NCI-H345 (cell line): ENCODE measurements around the gene CACNG3.
"Not testable (repeated sequence)": the region's sequence is repeated elsewhere in the genome, so short reads cannot be mapped to it uniquely, and the experiment has no call there.

ENCODE experiments used
- DNase-seq: peaks from one replicate; lab custom pipeline; 2025; lab: John Stamatoyannopoulos, UW

CACNG3 gene

DNA sequence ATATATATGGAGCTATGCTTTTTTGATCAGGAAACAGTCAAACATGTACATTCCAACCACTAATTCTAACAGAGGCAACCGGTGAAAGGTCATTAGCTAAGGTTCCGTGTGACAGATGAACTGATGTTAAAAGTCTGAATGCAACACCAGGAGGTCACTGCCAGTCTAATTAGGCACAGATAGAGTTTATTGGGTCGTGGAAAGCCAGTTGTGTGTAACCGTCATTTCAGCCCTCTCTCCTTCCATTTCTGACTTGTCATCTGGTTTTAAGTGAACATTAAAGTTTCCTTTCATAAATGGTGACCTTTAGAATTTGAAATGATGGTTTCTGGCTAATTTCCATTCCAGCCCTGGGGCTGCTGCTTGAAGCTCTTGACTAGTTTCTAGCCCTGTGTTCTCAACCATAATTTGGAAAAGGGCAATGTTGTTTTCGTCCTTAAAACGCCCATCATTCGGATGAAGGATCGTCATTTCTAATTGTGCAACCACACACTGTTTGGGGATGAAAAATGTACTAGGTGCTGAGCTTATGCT, 23.9 kb downstream of the CACNG3 start:
- no peak for DNase-seq

DNA sequence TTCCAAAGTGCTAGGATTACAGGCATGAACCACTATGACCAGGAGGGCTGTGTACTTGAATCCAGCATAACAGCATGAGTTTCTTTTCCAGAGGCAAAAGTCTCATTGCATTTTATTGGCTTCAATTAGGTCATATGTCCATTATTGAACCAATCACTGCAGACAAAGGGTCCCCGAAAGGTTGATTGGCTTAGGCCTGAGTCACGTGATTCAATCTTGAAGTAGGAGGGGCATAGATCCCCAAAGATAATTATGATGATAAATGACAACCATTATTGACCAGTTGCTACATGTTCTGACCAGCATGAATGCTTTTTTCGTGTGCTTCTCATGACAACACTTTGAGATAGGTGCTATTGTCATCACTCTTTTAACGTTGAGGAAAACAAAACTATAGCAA, 25.3 kb downstream of the CACNG3 start:
- DNase-seq = no peak

DNA sequence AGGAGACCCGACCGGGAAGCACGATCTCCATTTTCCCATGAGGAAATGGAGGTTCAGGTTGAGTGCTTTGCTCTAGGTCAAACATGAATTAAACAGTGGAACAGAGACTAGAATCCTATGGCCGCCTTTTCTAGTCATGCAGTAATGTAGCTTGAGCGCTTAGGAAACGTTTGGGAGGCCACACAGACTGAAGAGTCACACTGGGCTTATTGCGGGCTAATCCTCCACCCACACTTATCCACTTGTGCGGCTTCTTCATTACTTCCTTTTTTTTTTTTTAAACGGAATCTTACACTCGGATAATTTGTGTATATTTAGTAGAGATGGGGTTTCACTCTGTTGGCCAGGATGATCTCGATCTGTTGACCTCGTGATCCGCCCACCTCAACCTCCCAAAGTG, 26.0 kb downstream of the CACNG3 start:
- DNase-seq = no peak

DNA sequence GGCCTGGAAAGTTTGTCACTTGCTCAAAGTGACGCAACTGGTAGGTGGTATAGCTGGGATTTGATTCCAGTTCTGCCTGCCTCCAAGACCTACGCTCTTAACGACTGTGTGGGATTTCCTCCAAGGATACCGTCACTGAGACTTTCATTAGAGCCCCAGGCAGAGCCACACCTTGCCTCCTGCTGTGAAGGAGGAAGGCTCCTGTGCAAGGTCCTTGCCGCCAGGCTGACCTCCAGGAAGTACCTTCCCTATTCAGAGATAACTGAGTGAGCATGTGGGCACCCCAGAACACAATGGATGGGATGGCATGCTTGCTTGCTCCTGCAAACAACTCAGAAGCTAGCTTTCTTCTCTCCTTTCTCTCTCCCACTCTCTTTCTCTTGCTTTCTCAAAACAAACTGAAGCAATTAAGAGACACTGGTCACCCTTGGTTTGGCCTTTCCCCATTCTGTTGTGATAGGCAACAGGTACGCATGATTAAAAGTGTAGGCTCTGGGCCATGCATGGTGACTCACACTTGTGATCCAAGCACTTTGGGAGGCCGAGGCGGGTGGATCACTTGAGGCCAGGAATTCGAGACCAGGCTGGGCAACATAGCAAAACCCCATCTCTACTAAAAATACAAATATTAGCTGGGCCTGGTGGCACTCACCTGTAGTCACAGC, 30.7 kb downstream of the CACNG3 start:
- DNase-seq = no peak

DNA sequence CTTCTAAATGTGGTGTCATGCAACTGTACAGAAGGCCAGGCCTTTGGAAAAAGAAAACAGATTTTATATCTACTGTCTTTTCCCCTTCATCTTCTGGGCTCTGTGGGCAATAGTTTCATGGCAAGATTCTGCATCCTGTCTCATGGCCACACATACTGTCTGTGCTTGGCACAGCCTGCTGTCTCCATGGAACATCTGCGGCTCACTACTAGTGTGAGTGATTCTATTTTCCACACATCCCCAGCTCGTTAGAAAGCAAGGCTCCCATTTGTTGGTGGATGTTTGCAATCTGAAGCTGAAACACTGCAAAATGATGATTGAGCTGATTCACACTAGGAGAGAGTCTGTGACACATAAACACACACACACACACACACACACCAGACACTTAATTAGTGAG, 32.4 kb downstream of the CACNG3 start:
- no peak for DNase-seq

DNA sequence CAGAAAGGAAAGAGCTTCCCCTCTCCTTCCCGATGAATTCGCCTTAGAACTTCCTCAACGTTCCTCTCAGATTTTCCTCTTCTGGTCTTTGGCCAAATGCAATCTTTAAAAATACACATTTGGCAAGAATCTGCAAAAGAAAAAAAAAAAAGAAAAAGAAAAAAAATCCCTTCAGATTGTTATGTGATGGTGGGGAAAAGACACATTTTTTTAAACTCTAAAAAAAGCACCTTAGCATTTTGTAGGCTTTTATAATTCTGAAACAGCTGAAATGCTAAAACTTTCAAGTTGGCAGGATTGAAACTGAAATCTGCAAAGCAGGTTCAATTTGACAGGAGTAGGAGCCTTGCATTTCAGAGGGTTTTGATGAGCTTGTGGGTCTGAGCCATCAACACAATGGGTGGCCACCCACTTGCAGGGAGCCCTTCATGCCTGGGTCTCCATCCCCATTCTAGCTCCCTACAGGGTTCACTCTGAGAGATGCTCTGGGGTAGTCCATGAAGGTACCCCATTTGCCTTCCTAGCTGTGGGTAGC, 33.1 kb downstream of the CACNG3 start:
- no peak for DNase-seq

DNA sequence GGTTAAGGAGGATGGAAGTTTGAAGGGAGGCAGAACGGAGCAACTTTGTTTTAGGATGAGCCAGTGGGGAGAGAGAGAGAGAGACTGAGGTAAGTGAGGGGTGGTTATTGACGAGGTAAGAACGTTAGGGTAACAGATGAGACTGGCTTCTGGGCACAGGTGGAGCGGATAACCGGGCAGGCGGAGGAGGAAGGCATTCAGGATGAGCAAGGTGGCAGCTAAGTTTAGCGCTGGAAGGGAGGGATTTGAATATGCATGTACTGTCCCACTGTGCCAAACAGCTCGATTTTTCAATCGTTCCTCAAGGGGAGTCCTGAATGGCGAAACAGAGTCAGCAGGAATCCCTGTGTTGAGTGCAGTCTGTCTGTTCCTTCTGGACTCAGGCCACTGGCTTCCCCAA, 35.8 kb downstream of the CACNG3 start:
- DNase-seq = no peak

DNA sequence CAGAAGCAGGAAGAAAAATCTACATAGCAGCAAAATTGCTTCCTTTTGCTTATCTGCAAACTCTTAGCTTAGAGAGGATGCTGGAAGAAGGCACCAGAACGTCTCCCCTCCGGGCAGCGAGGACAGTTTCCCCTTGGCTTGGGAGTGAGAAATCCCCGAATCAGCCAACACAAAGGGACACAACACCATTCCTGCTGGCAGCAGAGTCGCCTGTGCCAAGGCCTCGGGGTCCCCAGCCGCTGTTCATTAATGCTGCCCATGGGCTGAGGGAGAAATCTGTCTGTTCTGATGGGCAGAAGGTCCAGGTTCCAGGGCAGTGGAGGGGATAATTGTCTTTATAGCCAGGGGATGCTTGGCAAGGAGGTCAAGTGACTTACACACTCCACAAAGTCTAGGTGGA, 38.0 kb downstream of the CACNG3 start:
- DNase-seq = no peak

DNA sequence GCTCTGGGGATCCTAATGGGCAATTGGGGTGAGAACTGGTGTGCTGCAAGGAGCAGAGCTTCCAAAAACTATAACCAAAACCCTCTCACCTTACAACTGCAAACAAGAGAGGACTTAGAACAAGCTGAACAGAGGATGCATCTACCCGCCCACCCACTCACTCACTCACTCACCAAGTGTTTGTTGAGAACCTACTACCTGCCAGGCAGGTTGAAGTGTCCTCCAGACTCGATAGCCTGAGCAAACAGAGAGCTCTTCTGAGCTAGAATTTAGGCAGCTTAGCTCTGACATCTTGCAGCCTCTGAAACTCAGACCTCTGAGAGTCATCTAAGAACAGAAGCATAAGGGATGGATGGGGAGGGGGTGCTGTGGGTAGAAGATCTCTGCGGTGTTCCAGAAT, 41.2 kb downstream of the CACNG3 start:
- DNase-seq = no peak

DNA sequence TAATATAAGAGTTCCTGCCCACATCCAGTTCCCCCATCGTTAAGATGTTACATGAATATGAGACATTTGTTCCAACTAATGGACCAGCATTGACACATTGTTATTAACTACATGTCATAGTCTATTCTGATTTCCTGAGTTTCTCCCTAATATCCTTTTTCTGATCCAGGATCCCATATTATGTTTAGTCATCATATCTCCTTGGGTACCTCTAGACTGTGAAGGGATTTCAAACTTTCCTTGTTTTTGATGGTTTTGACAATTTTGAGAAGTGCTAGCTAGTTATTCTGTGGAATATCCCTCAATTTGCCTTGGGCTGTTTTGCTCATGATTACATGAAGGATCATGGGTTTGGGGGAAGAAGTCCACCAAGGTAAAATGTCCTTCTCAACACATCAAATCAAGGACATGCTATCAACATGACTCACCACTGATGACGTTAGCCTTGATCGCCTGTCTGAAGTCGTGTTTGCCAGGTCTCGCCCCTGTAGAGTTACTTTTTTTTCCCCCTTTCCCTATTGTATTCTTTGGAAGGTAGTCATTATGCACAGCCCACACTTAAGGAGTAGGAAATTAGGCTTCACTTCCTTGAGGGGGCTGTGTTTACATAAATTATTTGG, 42.5 kb downstream of the CACNG3 start:
- DNase-seq = no peak

DNA sequence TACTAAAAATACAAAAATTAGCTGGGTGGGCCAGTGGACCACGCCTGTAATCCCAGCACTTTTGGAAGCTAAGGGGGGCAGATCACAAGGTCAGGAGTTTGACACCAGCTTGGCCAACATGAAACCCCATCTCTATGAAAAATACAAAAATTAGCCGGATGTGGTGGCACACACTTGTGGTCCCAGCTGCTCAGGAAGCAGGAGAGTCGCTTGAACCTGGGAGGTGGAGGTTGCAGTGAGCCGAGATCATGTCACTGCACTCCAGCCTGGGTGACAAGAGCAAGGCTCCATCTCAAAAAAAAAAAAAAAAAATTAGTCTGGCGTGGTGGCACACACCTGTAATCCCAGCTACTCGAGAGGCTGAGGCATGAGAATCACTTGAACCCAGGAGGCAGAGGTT, 44.6 kb downstream of the CACNG3 start:
- not testable (repeated sequence) for DNase-seq

DNA sequence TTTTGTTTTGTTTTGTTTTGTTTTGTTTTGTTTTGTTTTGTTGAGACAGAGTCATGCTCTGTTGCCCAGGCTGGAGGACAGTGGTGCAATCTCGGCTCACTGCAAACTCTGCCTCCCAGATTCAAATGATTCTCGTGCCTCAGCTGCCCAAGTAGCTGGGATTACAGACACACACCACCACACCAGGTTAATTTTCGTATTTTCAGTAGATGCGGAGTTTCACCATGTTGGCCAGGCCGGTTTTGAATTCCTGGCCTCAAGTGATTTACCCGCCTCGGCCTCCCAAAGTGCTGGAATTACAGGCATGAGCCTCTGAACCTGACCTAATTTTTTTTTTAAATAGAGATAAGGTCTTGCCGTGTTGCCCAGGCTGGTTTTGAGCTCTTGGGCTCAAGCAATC, 46.5 kb downstream of the CACNG3 start:
- DNase-seq = no peak

DNA sequence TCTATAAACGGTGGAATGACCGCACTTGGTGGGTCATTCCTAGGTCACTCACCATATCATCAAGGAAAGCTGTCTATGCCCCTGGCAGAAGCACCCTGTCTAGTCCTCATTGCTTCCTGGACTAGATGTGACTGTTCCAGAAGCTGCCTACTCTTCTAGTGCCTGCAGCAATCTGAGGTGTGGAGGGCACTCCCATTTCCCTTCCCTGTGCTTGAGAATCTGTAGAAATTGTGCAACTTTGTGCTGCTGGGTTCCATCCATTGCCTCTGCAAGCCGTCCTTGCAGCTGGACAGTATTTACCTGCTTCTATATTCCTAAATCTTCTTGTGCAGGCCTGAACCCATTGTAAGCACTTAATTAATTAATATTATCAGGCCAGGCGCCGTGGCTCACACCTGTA, 52.1 kb downstream of the CACNG3 start:
- DNase-seq = no peak

DNA sequence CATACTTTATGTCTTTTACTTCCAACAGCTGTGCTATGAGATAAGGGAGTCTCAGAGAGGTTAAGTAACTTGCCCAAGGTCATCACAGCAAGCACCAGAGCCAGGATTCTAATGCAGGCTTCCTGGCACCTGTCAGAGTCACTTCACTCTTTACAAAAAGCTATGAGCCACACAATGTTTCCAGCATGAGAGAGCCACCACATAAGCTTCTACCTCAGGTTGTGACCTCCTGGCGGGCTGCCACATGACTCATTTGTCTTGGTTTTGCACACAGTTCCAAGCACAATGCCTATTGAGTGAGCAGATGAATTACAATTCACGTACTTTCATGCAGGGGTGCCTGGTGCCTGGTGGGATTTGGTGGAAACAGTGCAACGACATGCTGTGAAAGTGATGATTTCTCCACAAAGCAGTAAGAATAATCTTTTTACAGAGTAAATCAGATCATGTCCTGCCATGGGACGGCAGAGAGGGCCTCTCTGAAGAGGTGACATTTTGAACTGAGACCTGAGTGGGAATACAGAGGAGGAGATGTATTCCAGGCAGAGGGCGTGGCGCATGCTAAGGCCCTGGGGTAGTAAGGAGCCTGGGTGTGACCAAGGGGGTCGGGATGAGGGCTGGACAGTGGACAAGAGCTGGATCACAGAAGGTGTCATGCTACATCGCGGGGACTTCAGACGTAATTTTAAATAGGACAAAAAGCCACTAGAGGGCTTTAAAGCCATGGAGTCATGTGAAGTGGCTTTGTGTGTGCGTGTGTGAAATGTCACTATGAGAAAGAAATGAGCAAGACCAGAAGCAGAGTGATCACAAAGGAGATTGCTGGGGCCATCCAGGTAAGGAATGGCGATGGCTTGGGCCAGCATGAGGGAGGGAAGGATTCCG, 53.4 kb downstream of the CACNG3 start:
- DNase-seq = peak; percentile 1

DNA sequence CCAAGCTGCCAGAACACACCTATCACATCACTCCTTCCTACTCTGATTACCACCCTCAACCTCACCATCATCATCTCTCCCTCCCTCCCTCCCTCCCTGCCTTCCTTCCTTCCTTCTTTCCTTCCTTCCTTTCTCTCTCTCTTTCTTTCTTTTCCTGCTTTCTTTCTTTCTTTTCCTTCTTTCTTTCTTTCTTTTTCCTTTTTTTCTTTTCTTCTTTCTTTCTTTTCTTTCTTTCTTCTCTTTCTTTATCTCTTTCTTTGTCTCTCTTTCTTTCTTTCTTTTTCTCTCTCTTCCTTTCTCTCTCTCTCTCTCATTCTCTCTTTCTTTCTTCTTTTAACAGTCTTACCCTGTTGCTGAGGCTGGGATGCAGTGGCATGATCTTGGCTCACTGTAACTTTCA, 59.2 kb downstream of the CACNG3 start:
- no peak for DNase-seq

DNA sequence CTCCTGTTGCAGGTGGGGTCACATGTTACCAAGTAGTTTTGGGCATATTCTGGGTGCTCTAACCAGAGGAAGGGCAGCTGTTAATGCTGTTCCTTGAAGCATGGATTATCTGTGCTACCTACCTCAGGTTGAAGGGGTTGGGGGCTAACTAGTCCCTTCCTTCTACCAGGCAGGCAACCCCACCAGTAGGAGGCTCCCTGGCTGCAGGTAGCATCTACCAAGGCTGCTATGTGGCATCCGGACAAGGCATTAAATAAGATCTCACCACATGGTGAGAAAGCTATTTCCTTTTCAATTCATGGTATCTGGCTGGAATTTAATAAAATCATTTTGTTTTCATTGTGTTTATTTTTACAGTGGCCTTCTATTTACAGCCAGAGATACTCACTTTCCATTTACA, 62.5 kb downstream of the CACNG3 start:
- no peak for DNase-seq

DNA sequence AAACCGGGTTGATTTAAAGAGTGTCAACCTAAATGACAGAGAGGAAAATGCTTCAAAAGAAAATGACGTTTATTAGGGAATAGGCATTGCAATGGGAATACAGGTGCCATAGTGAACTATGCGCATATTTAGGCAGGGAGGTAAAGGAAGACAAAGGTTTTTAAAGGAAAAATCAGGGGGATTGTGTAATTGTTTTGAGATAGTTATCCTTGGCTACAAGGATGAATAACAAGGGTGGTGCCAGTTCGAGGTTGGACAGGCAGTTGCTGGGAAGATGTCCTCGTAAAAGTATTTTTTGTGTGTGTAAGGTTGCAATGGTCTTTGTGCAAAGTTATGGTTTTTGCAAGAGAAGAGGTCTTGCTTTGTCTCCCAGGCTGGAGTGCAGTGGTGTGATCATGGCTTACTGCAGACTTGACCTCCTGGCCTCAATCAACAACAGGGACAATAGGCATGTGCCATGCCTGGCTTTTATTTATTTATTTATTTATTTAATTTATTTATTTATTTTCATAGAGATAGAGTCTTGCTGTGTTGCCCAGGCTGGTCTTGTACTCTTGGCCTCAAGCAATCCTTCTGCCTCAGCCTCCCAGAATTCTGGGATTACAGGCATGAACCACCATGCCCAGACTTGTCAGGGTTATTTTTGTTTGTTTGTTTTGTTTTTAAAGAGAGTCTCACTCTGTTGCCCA, 63.1 kb downstream of the CACNG3 start:
- DNase-seq = no peak

DNA sequence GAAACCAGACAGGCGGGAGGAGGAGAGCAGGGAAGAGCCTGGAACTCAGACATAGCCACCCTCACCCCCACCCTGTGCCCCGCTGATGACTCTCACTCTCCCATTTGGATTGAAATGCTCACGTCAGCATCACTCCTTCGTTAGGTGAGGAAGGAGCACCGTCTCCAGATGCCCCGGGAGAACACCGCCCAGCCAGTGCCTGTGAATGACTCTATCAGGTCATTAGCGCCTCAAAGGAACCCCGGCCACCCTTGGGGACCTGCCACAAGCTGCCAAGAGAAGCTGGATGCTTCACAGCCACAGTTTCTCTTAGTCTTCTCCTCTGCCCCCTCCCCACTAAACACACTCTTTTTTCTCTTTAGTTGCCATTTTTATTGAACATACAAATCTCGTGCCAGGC, 66.0 kb downstream of the CACNG3 start:
- DNase-seq = no peak

DNA sequence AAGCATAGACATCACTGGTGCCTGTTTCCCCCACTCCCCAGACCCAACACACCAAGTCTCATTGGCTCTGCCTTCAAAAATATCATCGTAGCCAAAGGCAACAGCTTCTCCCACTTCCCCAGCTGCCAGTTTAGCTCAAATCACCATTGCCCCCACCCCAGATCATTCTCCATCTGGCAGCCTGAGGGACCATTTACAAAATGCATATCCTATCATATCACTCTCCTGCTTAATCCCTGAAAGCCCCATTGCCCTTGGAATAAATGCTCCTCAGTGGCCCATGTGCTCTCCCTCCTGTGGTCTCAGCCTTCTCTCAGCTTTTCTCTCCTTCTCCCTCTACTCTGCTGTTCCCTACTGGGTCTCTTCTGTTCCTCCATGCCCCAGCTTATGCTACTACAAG, 68.3 kb downstream of the CACNG3 start:
- DNase-seq = no peak

DNA sequence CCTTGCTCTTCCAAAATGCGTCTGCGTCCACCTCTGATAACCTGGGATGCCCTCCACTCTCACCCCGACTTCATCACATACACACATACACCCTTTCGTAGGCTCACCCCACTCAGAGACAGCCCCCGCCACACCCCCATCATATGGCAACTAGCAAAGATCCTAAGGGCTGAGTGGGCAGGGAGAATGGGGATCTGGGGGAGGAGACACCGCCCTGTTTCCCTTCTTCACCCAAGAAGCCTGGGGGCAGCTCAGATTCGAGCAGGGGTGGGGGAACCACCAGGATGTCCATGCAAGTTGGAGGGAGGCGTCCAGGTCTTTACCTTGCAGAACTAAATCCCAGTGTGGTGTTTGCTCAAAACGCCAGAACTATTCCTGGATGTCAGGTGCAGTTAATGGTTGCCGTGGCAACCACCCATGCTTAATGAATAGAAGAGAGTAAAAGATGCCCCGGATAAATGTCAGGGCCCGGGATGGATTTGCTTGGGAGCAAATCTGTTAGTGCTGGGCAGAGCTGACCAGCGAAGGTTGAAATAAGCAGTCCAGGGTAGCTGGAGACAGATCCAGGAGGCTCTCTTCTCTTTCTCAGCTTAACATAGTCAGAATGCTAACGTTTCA, 72.8 kb downstream of the CACNG3 start:
- DNase-seq = no peak

DNA sequence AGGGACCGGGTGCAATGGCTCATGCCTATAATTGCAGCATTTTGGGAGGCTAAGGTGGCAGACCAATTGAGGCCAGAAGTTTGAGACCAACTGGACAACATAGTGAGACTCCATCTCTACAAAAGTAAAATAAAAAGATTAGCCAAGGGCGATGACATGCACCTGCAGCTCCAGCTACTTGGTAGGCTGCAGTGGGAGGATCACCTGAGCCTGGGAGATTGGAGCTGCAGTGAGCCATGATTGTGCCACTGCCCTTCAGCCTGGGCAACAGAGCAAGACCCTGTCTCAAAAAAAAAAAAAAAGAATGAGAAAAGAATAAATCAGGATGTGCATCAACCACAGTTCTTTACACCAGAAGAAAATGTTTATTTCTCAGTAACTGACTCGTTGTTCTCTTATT, 76.0 kb downstream of the CACNG3 start:
- DNase-seq = no peak
